Activated naive CD8-positive, alpha-beta T cell treated with anti-CD3 and anti-CD28 coated beads for 36 hours (primary cell): ENCODE results near the gene UTP20. TPM values are rescaled to one million over a fixed set of nuclear protein-coding genes. Genes with fewer than 3 reads are reported as not detected.

Source experiments
- total RNA-seq, 2 experiments: library from RNA; stranded (reverse); gene quantifications; one replicate each; pipeline ENCODE4 v1.2.3, GENCODE V29; 2021

Gene UTP20
- total RNA-seq, 2 experiments from 2014 or later: 50.7 to 51.0 TPM

Other genes starting within 250 kb of the UTP20 start
- not detected for gene SLC5A8, start 69.9 kb upstream of the UTP20 start, total RNA-seq
- 10 to 100 TPM; 66.2 to 78.0 TPM for gene ARL1, start 127.7 kb downstream of the UTP20 start, total RNA-seq
- gene SPIC, start 195.2 kb downstream of the UTP20 start, total RNA-seq: not detected